GM18873 (cell line): ENCODE measurements around the gene ME3.
"Not testable (repeated sequence)": the region's sequence is repeated elsewhere in the genome, so short reads cannot be mapped to it uniquely, and the experiment has no call there.

Experiments
- ATAC-seq: cut with Tn5 transposase; IDR thresholded peaks from one replicate; pipeline ENCODE4 v1.9.1; 2021; ENCODE audit warnings: mild to moderate bottlenecking, moderate library complexity, moderate number of reproducible peaks; ENCODE audit not compliant: unreplicated experiment, low FRiP score

ME3 gene

DNA sequence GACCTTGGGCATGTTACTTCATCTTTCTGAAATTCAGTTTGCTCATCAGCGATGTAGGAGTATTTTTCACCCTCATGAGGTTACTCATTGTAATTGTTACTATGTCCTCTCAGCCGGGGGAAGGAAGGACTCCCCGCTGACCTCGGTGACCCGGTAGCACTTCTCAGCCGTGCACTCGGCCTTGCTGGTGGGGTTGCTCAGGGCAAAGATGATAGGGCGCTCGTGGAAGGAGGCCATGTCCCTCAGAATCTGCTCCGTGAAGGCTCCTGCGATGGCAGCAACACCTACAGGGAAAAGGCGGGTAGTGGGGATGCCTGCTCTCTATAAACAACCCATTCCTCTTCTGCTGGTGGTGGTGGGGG is 225.5 kb downstream of the ME3 start:
- no peak for ATAC-seq

DNA sequence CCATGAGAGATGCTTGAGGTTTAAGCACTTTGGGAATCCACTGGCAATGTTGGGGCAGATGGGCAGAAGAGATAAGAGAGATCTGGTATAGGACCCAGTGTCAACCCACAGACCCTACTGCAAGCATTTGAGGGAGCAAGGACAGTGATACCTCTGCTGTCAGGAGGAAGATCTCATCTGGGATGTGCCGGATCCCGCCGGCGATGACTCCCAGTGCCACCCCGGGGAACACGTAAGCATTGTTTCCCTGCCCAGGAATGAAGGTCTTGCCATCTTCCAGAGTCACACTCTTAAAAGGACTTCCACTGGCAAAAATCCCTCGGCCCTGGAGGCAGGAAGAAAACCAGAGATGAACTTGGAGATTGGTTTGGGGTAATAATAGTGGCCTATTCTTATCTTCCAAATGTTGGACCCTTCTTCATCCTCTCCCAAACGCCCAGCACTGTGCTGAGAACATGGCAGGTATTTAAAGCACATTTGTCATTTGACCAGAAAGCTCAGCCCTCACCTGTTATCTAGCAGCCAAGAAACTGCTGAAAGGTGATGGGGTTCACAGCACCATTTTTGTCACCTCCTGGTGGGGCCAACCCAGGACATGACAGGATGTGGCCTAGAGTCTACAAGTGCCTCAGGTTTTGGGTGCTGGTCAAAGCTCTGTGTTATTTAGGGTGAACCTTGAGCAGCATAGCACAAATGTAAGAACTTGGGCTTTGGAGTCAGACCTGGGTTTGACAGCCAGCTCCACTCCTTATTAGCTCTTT is 226.1 kb downstream of the ME3 start:
- ATAC-seq: no peak

DNA sequence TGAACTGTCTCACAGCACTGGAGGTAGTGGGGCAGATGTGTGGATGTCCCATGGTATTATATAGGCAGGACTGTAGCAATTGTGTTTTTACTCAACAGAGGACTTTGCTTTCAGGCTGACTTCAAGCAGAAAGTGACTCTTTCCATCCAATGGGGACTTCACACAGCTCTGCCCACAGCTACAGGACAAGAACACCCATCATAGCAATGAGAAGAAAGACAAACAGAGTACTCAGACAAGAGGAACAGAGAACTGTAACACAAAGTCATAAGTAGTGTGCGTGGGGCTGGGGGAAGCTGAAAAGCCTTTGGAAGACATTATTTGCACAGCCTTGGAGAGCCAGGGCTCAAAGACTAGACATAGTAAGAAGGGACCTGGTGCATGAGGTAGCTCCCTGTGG is 227.4 kb downstream of the ME3 start:
- ATAC-seq: no peak

DNA sequence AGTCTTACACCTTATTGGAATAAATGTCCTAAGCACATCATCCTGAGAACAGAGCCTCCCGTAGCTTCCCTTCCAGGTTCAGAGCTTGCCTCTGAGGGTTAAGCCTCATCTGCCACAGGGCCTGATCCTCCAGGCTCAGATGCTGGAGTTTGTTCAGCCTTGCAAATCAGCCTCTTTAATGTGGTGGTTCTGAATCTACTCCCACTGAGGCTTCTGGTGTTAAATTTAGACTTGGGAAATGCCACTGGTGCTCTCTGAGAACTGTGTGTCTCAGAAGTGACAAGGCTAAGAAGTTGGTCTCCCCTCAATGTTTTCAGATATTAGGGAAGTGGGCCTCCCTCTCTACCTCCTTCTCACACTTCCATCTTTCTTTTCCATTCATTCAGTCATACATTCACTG is 229.0 kb downstream of the ME3 start:
- no peak for ATAC-seq

DNA sequence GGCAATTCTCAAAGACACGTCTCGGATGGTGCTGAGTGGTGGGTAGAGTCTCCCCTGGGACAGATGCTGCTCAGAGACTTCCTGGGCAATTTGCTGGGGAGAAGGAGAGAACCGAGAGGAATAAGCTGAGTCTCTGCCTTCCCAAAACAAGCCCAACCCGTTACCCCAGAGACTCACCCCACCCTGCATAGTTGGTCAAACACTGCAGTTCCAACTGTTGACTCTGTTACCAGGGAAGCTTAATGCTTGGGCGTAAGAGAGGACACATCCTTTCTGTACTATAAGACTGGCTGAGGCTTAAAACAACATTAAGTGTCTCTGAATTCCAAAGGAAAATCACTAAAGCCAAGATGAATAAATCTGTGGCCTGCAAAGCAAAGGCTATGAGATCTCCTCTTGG is 229.6 kb downstream of the ME3 start:
- no peak for ATAC-seq

DNA sequence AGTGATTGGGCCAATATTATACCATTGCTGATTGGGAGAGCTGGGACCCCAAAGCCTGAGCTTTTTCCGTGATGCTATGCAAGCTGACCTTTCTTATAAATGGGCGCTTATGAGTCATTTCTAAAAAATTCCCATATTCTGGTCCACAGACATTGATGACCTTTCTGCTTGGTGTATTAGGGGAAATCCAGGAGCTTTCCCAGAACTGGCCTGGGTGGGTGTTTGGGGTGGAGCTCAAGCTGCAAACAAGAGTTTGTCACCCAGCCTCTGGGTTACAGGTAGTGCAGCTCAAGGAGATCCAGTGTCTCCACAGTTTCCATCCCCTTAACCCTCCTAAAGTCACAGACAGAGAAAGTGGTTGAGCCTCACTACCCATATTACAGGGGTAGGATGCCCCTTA is 230.0 kb downstream of the ME3 start:
- no peak for ATAC-seq

DNA sequence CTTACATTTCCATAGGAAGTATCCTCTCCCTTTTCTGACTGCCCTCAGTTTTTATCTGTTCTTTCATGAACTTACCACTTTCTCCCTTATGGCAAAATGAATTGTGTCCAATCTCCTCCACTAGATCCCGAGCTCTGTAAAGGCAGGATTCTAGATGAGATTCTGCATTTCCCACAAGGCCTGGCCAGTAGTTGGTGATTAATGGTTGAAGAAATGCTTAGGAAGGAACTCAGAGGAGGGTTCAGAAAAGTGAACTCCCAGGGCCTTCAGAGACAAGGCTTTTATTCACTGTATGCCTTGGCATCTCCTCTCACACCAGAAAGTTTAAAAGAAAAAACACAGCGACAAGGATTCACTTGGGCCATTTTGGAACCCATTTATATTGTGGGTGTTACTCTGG is 231.6 kb downstream of the ME3 start:
- no peak for ATAC-seq

DNA sequence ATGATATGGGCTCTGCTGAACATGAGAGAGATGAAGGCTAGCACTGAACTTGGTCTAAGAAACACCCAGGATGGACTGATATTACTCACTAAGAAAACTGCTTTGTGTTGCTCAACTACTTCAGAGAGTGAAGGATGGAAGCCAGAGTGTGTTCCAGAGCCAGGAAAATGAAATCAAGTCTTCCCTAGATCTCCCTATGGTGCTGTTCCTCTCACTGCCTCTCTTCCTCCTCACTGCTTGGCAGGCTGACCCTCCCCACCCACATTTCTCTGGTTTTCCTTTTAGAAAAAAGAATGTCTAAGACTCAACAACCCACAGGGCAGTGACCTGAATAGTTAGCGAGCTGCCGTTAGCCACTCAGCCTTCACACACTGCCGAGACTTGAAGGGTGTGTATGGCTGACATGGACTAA is 232.1 kb downstream of the ME3 start:
- ATAC-seq: no peak

DNA sequence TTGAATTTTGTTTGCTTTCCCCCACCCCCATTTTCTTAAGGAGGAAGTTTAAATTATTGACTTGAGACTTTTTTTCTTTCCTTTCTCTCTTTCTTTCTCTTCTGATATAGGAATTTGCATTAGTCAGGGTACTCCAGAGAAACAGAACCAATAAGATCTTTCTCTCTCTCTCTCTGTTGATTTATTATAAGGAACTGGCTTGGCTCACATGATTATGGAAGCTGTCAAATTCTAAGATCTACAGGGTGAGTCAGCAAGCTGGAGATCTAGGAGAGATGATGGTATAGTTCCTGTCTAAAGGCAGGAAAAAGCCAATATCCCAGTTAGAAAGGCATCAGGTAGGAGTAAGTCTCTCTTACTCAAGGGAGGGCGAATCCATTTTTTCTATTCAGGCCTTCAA is 233.7 kb downstream of the ME3 start:
- ATAC-seq: no peak

DNA sequence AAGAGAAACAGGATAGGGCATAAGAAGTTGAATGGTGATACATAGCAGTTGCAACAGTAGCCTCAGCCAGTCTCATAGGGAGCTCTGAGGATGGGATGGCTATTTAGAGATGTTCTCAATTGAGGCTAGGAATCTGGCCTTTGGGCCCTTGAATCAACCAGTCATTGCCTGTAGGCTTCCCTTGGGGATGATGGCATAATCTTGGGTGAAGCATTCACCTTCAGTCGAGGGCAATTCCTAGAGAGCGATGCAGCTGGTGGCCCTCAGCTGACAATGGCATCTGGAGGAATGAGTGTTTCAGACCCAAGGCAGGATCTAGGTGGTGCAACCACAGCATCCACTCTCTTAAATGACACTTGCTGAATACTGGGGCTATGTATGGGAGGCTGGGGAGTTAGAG is 236.7 kb downstream of the ME3 start:
- no peak for ATAC-seq

DNA sequence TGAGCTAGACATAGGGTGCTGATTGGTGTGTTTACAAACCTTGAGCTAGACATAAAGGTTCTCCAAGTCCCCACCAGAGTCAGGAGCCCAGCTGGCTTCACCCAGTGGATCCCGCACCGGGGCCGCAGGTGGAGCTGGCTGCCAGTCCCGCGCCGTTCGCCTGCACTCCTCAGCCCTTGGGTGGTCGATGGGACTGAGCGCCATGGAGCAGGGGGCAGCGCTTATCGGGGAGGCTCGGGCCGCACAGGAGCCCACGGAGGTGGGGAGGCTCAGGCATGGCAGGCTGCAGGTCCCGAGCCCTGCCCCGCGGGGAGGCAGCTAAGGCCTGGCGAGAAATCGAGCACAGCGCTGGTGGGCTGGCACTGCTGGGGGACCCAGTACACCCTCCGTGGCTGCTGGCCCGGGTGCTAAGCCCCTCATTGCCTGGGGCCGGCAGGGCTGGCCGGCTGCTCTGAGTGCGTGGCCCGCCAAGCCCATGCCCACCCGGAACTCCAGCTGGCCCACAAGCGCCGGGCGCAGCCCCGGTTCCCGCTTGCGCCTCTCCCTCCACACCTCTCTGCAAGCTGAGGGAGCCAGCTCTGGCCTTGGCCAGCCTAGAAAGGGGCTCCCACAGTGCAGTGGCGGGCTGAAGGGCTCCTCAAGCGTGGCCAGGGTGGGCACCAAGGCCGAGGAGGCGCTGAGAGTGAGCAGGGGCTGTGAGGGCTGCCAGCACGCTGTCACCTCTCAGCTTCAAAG is 238.9 kb downstream of the ME3 start:
- not testable (repeated sequence) for ATAC-seq

DNA sequence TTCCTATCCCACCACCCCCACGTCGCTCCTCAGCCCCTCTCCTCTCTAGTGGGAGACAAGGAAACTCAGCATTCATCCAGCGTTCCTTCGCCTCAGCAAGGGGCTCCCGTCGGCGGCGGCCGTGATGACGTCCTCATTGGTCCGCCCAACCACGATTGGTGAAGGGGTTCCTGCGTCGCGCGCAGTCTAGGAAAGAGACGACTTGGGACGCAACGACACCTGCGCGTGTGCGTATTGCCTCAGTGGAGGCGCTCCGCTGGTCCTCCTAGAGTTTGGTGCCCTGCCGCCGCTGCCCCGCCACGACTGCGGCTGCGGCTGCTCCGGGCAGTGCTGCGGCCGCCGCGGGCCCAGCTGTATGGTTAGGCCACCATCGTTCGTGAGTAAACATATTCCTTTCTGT is 241.2 kb downstream of the ME3 start:
- ATAC-seq: no peak

DNA sequence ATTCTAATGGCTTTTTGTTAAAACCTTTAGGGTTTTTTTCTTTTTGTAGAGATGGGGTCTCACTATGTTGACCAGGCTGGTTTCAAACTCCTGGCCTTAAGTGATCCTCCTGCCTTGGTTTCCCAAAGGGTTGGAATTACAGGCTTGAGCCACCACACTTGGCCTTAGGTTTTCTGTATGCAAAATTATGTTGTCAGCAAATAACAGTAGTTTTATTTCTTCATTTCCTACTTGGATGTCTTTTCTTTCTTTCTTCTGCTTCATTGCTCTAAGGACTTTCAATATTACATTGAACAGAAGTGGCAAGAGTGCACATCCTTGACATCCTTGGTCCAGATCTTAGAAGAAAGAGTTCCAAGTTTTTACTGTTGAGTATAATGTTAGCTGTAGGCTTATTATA is 245.0 kb downstream of the ME3 start:
- ATAC-seq: no peak

DNA sequence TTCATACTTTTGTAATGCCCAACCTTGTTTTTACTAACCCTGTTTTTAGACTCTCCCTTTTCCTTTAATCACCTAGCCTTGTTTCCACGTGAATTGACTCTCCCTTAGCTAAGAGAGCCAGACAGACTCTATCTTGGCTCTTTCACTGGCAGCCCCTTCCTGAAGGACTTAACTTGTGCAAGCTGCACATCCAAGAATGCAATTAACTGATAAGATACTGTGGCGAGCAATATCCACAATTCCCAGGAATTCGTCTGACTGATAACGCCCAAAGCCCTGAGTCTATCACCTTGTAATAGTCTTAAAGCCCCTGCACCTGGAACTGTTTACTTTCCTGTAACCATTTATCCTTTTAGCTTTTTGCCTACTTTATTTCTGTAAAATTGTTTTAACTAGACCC is 248.9 kb downstream of the ME3 start:
- not testable (repeated sequence) for ATAC-seq

DNA sequence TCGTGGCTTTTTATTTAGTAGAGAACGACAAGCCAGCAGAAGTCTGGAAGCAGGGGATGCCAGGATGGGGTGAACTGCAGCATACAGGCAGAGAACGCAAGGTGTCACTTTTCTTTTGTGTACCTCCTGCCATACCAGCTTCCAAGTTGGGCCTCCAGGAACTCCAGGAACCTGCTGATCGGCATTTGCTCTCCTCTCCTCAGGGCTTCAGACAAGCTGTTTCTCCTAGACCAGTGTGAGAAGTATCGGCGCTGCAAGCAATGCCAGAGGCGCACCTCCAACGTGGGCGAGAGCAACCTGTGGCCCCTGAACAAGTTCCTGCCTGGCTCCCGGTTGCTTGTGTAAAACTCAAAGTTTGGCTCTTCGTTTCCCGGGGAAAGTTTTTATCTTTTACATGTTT is 250.0 kb downstream of the ME3 start:
- no peak for ATAC-seq

DNA sequence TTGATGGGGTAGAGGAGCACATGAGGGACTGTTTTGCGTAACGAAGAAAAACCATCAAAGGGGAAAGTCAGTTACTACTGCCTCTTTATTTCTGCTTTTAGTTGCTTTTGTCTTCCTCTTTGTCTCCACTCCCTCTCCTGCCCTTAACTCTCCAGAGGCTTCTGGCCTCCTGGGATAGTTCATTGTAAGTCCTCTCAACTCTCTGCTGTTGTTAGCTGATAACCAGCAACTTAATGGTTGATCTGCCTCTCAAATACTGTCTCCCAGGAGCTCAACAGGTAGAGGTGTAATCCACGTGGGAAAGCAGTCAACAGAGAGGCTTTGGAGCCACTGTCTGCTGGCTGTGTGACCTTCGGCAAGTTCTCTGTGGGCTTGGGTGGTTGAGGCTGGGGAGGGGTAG is 250.5 kb downstream of the ME3 start:
- ATAC-seq: no peak

DNA sequence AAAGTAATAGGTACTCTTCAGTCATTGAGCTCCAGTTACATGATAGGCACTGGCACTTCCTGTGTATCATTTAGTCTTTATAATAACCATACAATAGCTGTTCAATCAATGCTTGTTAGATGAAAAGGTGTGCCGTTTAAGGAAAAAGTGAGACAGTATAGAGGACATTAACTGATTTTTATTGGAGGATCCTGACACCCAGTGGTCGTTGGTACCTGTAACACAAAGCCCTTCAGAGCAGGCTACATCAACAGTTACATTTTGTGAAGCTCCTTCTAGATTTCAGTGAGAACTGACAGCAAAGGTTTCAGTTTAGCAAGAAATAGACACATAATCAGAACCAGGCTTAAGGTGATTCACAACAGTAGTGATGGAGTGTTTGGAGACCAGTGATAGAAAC is 253.5 kb downstream of the ME3 start:
- ATAC-seq: no peak

DNA sequence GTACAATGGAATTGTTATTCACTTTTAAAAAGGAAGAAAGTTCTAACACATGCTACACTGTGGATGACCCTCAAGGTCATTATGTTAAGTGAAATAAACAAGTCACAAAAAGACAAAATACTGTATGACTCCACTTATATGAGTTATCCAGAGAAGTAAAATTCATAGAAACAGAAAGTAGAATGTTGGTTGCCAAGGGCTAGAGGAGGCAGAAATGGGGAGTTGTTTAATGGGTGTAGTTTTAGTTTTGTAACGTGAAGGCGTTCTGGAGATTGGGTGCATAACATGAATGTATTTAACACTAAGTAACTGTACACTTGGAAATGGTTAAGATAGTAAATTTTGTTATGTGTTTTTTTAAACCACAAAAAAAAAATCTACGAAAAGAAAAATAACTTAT is 253.9 kb downstream of the ME3 start:
- no peak for ATAC-seq

DNA sequence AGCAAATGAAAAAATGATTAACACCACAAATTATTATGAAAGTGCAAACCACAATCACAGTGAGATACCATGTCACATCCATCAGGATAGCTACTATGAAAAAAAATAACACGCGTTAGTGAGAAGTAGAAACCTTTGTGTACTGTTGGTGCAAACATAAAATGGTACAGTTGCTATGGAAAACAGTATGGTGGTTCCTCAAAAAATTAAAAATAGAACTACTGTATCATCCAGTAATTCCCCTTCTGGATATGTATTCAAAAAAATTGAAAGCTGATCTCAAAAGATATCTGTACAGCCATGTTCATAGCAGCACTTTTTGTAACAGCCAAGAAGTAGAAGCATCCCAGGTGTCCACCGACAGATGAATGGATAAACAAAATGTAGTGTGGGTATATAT is 254.3 kb downstream of the ME3 start:
- no peak for ATAC-seq

DNA sequence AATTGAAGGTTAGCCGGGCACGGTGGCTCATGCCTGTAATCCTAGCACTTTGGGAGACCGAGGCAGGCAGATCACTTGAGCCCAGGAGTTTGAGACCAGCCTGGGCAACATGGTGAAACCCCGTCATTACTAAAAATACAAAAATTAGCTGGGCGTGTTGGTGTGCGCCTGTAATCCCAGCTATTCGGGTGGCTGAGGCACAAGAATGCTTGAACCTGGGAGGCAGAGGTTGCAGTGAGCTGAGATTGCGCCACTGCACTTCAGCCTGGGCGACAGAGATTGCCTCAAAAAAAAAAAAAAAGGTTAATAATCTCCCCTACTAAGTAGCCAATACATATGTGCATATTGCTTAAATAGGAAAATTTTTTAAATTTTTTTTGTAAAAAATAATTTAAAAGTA is 255.5 kb downstream of the ME3 start:
- not testable (repeated sequence) for ATAC-seq

DNA sequence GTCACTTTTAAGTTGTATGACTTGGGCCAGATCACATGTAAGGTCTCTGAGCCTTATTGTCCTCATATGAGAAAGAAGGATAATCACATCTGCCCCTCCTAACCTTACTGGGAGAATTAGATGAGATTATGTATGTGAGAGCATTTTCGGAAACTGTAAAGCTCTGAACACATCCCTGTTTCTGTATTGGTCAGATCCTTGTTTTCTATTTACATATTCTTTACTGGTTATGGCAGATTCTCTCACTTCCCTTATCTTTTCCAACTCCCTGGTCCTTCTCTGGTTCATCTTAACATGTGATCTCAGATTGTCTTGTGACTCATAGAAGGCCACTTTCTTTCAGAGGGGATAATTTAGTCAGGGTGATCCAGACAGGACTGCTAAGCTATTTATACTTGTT is 255.9 kb downstream of the ME3 start:
- ATAC-seq: no peak

DNA sequence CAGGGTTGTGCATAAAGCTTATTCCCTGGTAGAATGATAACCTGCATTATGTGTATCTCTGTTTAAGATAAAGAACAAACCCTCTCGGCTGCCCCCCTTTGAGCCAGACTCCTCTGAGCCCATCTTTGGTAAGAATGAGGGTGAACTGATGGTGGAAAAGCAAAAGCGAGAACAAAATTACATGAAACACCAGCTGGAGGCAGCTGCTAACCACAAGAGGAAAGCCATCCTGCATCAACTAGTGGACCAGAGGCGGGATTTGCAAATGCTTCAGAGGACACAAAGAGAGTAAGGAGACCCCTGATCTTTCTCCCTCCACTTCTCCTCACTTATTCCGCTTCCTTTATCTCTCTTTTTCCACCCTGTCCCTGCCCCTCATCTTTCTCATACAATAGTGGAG is 257.4 kb downstream of the ME3 start:
- no peak for ATAC-seq
